Colonic mucosa (tissue), 4 donors: ENCODE measurements around the gene LYRM2. TPM values are rescaled to one million over a fixed set of nuclear protein-coding genes. Genes with fewer than 3 reads are reported as not detected.

ENCODE experiments used
- DNase-seq: peaks from one replicate; pipeline ENCODE4 v3.0.0-alpha.2; 2020
- H3K27ac ChIP-seq: fragments of 200-600 bp; one replicate; pipeline ENCODE4 v1.8.0; 2021
- H3K27me3 ChIP-seq: fragments of 200-600 bp; one replicate; pipeline ENCODE4 v1.8.0; 2021
- H3K36me3 ChIP-seq: fragments of 200-600 bp; one replicate; pipeline ENCODE4 v1.8.0; 2021
- H3K4me1 ChIP-seq: fragments of 200-600 bp; one replicate; pipeline ENCODE4 v1.8.0; 2021; ENCODE audit warnings: mild to moderate bottlenecking
- H3K4me3 ChIP-seq: fragments of 200-600 bp; one replicate; pipeline ENCODE4 v1.8.0; 2021
- H3K9ac ChIP-seq, 2 donors: one replicate each; pipeline ENCODE4 v1.7.0; 2013; ENCODE audit warnings: control low read depth in 2 of 2, low read depth in 2 of 2, low read length in 2 of 2
- H3K9me3 ChIP-seq: fragments of 200-600 bp; one replicate; pipeline ENCODE4 v1.8.0; 2021
- intact Hi-C: fragments of 100-400 bp; cut with DNase I; formaldehyde crosslinking; loops from one replicate; pipeline ENCODE4 v1.14.1; 2022
- total RNA-seq, 2 donors: library from RNA; stranded (reverse); fragmentation: NEBNext Ultra II Directional in 1 of 2; extraction: Animal tissue kit (Norgen Biotek cat#: 25700) in 1 of 2; gene quantifications; one replicate each; pipeline ENCODE4 v1.2.1, GENCODE V29; 2021
- TF ChIP-seq, protein P1 (sequence below): fragments of 200-600 bp; IDR thresholded peaks from one replicate; pipeline ENCODE4 v1.8.0; 2022; ENCODE audit warnings: antibody characterized with exemption, mild to moderate bottlenecking
- donor health status: healthy.
- donor health status: DM: no; HTN: no; CAD: no.
- donor health status: DM: no; HTN: no; CAD: no.

LYRM2 gene
- total RNA-seq, 2 donors from 2014 or later, result 28.7 to 43.5 TPM

- TF ChIP-seq, protein P1, sequence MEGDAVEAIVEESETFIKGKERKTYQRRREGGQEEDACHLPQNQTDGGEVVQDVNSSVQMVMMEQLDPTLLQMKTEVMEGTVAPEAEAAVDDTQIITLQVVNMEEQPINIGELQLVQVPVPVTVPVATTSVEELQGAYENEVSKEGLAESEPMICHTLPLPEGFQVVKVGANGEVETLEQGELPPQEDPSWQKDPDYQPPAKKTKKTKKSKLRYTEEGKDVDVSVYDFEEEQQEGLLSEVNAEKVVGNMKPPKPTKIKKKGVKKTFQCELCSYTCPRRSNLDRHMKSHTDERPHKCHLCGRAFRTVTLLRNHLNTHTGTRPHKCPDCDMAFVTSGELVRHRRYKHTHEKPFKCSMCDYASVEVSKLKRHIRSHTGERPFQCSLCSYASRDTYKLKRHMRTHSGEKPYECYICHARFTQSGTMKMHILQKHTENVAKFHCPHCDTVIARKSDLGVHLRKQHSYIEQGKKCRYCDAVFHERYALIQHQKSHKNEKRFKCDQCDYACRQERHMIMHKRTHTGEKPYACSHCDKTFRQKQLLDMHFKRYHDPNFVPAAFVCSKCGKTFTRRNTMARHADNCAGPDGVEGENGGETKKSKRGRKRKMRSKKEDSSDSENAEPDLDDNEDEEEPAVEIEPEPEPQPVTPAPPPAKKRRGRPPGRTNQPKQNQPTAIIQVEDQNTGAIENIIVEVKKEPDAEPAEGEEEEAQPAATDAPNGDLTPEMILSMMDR, result no peak
- DNase-seq, result no peak
- H3K9me3 ChIP-seq, result no peaks in the 10 kb centered on the region
- no peaks in the 10 kb centered on the region for H3K36me3 ChIP-seq
- intact Hi-C loops, result no loop called here
- H3K4me3 ChIP-seq, result no peak overlapping the region
- no peaks in the 10 kb centered on the region for H3K27me3 ChIP-seq
- no peak overlapping the region for H3K27ac ChIP-seq
- no peak overlapping the region for H3K9ac ChIP-seq
- no peaks in the 10 kb centered on the region for H3K4me1 ChIP-seq
Measured at GRCh38 chr6:89670935-89671565, 32.5 kb upstream of the LYRM2 start.

DNA sequence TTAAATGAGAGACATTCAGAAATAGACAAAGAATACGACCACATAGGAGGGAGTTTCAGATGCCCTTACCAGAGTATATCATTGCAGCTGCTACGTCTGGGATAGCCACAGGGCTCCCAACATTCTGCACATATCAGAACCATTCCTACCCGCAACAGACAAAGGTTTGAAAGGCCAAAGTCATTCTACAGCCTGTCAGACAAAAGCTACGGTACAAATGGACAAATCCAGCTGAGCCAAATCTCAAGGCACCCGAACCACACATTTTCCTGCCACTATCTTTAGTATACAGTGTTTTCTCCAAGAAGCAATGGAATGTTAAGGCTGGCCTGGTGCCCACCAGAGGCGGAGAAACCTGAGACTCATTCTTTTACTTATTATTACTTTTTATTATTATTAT lies 30.5 kb upstream of the LYRM2 start:
- intact Hi-C loops, result no loop called here
- no peaks in the 10 kb centered on the region for H3K9me3 ChIP-seq
- DNase-seq, result no peak
- no peak overlapping the region for H3K9ac ChIP-seq
- H3K4me3 ChIP-seq, result no peak overlapping the region
- H3K27ac ChIP-seq, result no peak overlapping the region
- H3K4me1 ChIP-seq, result no peaks in the 10 kb centered on the region
- TF ChIP-seq, protein P1, result no peak
- no peaks in the 10 kb centered on the region for H3K27me3 ChIP-seq
- no peaks in the 10 kb centered on the region for H3K36me3 ChIP-seq

- intact Hi-C loops, result no loop called here
- DNase-seq, result no peak
- no peak overlapping the region for H3K4me3 ChIP-seq
- H3K4me1 ChIP-seq, result no peaks in the 10 kb centered on the region
- H3K9ac ChIP-seq, result no peak overlapping the region
- H3K36me3 ChIP-seq, result no peaks in the 10 kb centered on the region
- no peak overlapping the region for H3K27ac ChIP-seq
- no peaks in the 10 kb centered on the region for H3K9me3 ChIP-seq
- no peaks in the 10 kb centered on the region for H3K27me3 ChIP-seq
- TF ChIP-seq, protein P1, result no peak
Measured at GRCh38 chr6:89667872-89668556, 29.5 kb upstream of the LYRM2 start.

DNA sequence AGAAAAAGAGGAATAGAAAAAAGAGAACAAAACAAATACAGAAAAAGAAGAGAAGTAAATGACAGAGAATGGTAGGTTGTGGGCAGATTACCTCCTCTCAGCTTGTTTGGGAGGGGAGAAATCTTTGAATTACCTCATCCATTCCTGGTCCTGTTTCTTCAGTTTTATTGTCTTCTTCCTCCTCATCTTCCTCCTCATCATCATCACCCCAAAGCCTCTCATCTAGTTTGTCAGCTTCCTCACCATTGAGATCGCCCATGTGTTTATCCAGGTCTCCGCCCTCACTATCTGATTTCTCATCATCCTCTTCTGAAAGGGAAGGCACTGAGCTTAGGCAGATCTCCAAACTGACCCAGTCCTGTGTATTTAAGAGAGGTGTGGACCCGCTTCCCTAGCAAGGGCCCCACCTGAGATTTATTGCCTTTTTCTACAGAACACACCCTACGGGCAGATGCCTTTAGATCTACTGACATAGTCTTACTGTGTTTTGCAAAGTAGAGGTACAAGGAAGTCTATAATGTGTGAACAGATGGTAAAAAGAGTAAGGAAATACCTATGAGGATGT lies 24.2 kb upstream of the LYRM2 start:
- no peak overlapping the region for H3K9ac ChIP-seq
- H3K27ac ChIP-seq, result peak overlapping the region; percentile 61
- H3K36me3 ChIP-seq, result peaks cover 12% of the 10 kb centered on the region
- H3K4me1 ChIP-seq, result no peaks in the 10 kb centered on the region
- TF ChIP-seq, protein P1, result no peak
- DNase-seq, result peak; percentile 71
- H3K27me3 ChIP-seq, result no peaks in the 10 kb centered on the region
- no peak overlapping the region for H3K4me3 ChIP-seq
- intact Hi-C loops, result no loop called here
- H3K9me3 ChIP-seq, result no peaks in the 10 kb centered on the region

GRCh38 chr6:89661559-89661958 lies 23.0 kb upstream of the LYRM2 start:
- peaks cover 12% of the 10 kb centered on the region for H3K36me3 ChIP-seq
- no peak overlapping the region for H3K9ac ChIP-seq
- no peak for DNase-seq
- no peak overlapping the region for H3K4me3 ChIP-seq
- intact Hi-C loops, result no loop called here
- TF ChIP-seq, protein P1, result no peak
- no peaks in the 10 kb centered on the region for H3K27me3 ChIP-seq
- no peaks in the 10 kb centered on the region for H3K4me1 ChIP-seq
- no peak overlapping the region for H3K27ac ChIP-seq
- H3K9me3 ChIP-seq, result no peaks in the 10 kb centered on the region
